HG02763 (cell line): ENCODE data around the gene DDX54.

Experiments
- ATAC-seq: cut with Tn5 transposase; IDR thresholded peaks from one replicate; pipeline ENCODE4 v1.9.1; 2021; ENCODE audit warnings: mild to moderate bottlenecking, moderate library complexity; ENCODE audit not compliant: unreplicated experiment

DDX54 gene

GRCh38 chr12:113195598-113195997, 10.3 kb upstream of the DDX54 start:
- ATAC-seq, result no peak

GRCh38 chr12:113194971-113195391, 9.7 kb upstream of the DDX54 start:
- no peak for ATAC-seq

GRCh38 chr12:113191227-113191626, 5.9 kb upstream of the DDX54 start:
- ATAC-seq, result no peak

GRCh38 chr12:113190761-113191160, 5.5 kb upstream of the DDX54 start:
- ATAC-seq, result no peak

- no peak for ATAC-seq
Measured at GRCh38 chr12:113189361-113189760, 4.1 kb upstream of the DDX54 start.

GRCh38 chr12:113186666-113187325, 1.5 kb upstream of the DDX54 start:
- no peak for ATAC-seq

GRCh38 chr12:113186033-113186365, 721 bp upstream of the DDX54 start:
- ATAC-seq, result no peak

- ATAC-seq, result peak; percentile 80
Measured at GRCh38 chr12:113184900-113185179, 438 bp downstream of the DDX54 start.

GRCh38 chr12:113184098-113184899, 979 bp downstream of the DDX54 start:
- ATAC-seq, result peak; percentile 39

- ATAC-seq, result no peak
Measured at GRCh38 chr12:113183030-113183589, 2.2 kb downstream of the DDX54 start.

- ATAC-seq, result no peak
Measured at GRCh38 chr12:113181975-113182374, 3.3 kb downstream of the DDX54 start.

- no peak for ATAC-seq
Measured at GRCh38 chr12:113180333-113180732, 4.9 kb downstream of the DDX54 start.

- no peak for ATAC-seq
Measured at GRCh38 chr12:113179023-113179422, 6.3 kb downstream of the DDX54 start.

GRCh38 chr12:113174461-113175384, 10.6 kb downstream of the DDX54 start:
- ATAC-seq, result no peak

- ATAC-seq, result peak; percentile 76
Measured at GRCh38 chr12:113173081-113173698, 12.1 kb downstream of the DDX54 start.

- no peak for ATAC-seq
Measured at GRCh38 chr12:113172185-113172584, 13.1 kb downstream of the DDX54 start.

- ATAC-seq, result no peak
Measured at GRCh38 chr12:113171543-113171942, 13.7 kb downstream of the DDX54 start.

GRCh38 chr12:113170926-113171325, 14.4 kb downstream of the DDX54 start:
- ATAC-seq, result no peak

GRCh38 chr12:113170457-113170856, 14.8 kb downstream of the DDX54 start:
- ATAC-seq, result no peak

GRCh38 chr12:113169697-113170096, 15.6 kb downstream of the DDX54 start:
- ATAC-seq, result no peak

- ATAC-seq, result no peak
Measured at GRCh38 chr12:113167868-113168267, 17.4 kb downstream of the DDX54 start.
